ENCODE results near the gene MICU1. TPM values are rescaled to one million over a fixed set of nuclear protein-coding genes. Genes with fewer than 3 reads are reported as not detected.
"Not testable (repeated sequence)": the region's sequence is repeated elsewhere in the genome, so short reads cannot be mapped to it uniquely, and the experiment has no call there.

MICU1 gene
- total and polyA plus RNA-seq, 8 donors, result 25.9 to 212 (median 42.4) TPM

DNA sequence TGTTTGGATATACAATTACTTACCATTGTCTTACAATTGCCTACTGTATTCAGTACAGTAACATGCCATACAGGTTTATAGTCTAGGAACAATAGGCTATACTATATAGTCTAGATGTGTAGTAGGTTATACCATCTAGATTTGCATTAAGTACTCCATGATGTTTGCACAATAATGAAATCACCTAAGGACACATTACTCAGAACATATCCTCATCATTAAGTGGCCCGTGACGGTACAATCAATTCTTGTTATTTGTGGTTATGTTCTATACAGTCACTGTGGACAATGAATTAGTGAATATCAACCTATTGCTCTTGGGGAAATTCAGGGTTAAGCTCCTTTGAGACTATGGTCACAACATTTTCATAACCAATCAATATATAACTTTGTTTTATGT, 75.6 kb downstream of the MICU1 start:
- TF ChIP-seq POLR2A (IDR thresholded peaks at IDR 0.05) (no peak), EP300 (IDR thresholded peaks at IDR 0.05) (no peak), POLR2AphosphoS5 (IDR thresholded peaks at IDR 0.05) (no peak)
- TF ChIP-seq, protein P1, sequence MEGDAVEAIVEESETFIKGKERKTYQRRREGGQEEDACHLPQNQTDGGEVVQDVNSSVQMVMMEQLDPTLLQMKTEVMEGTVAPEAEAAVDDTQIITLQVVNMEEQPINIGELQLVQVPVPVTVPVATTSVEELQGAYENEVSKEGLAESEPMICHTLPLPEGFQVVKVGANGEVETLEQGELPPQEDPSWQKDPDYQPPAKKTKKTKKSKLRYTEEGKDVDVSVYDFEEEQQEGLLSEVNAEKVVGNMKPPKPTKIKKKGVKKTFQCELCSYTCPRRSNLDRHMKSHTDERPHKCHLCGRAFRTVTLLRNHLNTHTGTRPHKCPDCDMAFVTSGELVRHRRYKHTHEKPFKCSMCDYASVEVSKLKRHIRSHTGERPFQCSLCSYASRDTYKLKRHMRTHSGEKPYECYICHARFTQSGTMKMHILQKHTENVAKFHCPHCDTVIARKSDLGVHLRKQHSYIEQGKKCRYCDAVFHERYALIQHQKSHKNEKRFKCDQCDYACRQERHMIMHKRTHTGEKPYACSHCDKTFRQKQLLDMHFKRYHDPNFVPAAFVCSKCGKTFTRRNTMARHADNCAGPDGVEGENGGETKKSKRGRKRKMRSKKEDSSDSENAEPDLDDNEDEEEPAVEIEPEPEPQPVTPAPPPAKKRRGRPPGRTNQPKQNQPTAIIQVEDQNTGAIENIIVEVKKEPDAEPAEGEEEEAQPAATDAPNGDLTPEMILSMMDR (IDR thresholded peaks at IDR 0.05), result no peak
- Histone ChIP-seq H3K36me3 (peaks cover 4 to 59% (median 49%) of the 10 kb centered on the region in 4 donors), H3K9me3 (no peaks in the 10 kb centered on the region), H3K27ac (no peak overlapping the region), H3K27me3 (no peaks in the 10 kb centered on the region), H3K4me3 (no peak overlapping the region), H3K4me1 (peaks cover 0 to 1% (median under 1%) of the 10 kb centered on the region in 4 donors)
- intact Hi-C loops (cut with DNase I; ENCODE audit: low total_unique reads), result no loop called here
- no peak for DNase-seq
- WGBS, 5 donors, result 82 to 93% (median 88%) methylated on average over 2 of the region's 2 CpGs

DNA sequence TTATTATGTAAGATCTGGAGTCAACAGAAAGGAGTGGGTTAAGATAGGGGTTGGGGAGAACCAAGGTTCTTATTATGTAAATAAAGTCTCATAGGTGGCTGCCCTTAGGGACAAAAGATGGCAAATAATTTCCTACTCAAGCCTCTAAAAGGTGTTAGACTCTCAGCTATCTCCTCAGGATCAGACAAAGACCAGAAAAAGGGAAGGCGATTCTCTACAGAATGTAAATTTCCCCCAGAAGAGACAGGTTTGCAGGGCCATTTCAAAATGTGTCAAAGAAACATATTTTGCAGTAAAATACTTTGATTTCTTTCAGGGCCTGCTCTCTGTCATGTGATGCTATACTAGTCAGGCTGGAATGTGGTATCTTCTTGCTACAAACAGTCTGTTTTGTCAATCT, 80.3 kb downstream of the MICU1 start:
- H3K36me3 ChIP-seq, result peaks cover 4 to 75% (median 71%) of the 10 kb centered on the region in 4 donors
- no peak for TF ChIP-seq EP300 (IDR thresholded peaks at IDR 0.05)
- 45 to 71% (median 57%) methylated on average over 1 of the region's 1 CpG for WGBS, 5 donors

DNA sequence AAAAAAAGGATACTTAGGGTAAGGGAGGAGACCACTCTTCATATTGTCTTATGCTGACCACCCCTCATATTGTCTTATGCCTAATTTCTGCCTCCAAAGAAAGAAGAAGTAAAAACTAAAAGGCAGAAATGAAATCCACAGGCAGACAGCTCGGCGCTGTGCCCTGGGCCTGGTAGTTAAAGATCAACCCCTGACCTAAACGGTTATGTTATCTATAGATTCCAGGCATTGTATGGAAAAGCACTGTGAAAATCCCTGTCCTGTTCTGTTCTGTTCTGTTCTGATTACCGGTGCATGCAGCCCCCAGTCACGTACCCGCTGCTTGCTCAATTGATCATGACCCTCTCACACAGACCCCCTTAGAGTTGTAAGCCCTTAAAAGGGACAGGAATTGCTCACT, 82.0 kb downstream of the MICU1 start:
- 79 to 93% (median 91%) methylated on average over 6 of the region's 6 CpGs for WGBS, 5 donors
- not testable (repeated sequence) for H3K4me1 ChIP-seq

More for the DNA sequence above, 80.3 kb downstream of the MICU1 start:
- peaks cover 0 to 7% (median 2%) of the 10 kb centered on the region in 4 donors for H3K4me1 ChIP-seq
- DNase-seq, result no peak
- no peaks in the 10 kb centered on the region for H3K27me3 ChIP-seq
- intact Hi-C loops (cut with DNase I; ENCODE audit: low total_unique reads), result no loop called here
- H3K27ac ChIP-seq, result no peak overlapping the region
- H3K9me3 ChIP-seq, result peaks cover 0 to 21% (median 6%) of the 10 kb centered on the region in 4 donors
- H3K4me3 ChIP-seq, result no peak overlapping the region

DNA sequence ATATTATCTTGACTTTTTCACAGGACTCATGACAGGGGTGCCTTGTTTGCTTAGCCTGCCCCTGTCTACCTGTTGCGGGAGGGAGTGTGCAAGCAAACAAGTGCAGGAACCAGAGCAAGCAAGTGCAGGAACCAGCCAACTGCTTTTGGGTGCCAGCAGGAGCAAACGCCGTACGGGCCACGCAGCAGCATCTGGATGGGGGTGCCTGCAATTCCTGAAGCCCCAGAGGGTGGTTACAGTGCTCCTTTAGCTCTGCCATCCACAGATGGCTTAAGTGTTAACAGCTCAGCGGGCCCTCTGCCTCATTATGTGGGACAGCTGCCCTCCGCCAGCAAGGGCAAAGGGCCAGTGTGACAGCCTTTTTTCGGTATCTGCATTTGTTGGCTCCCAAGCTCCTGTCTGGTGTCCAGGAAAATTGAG, 83.5 kb downstream of the MICU1 start:
- TF ChIP-seq POLR2A (IDR thresholded peaks at IDR 0.05) (no peak), POLR2AphosphoS5 (IDR thresholded peaks at IDR 0.05) (no peak), EP300 (IDR thresholded peaks at IDR 0.05) (no peak)
- TF ChIP-seq, protein P1 (IDR thresholded peaks at IDR 0.05), result no peak
- 56 to 84% (median 73%) methylated on average over 8 of the region's 8 CpGs for WGBS, 5 donors
- intact Hi-C loops (cut with DNase I; ENCODE audit: low total_unique reads), result no loop called here
- peaks cover 0 to 44% (median 39%) of the 10 kb centered on the region in 4 donors for H3K36me3 ChIP-seq
- H3K9me3 ChIP-seq, result peaks cover 0 to 21% (median 6%) of the 10 kb centered on the region in 4 donors
- no peak overlapping the region for H3K27ac ChIP-seq
- no peaks in the 10 kb centered on the region for H3K27me3 ChIP-seq
- H3K4me3 ChIP-seq, result no peak overlapping the region
- peaks cover 0 to 7% (median 2%) of the 10 kb centered on the region in 4 donors for H3K4me1 ChIP-seq
- DNase-seq, result peak in 1 of 2 donors; percentile 7

More for the DNA sequence above, 82.0 kb downstream of the MICU1 start:
- intact Hi-C loops (cut with DNase I; ENCODE audit: low total_unique reads); H3K4me3 ChIP-seq; H3K27ac ChIP-seq; DNase-seq; H3K27me3 ChIP-seq: not testable (repeated sequence)
- H3K36me3 ChIP-seq, result peaks cover 0 to 58% (median 54%) of the 10 kb centered on the region in 4 donors
- peaks cover 0 to 21% (median 6%) of the 10 kb centered on the region in 4 donors for H3K9me3 ChIP-seq

DNA sequence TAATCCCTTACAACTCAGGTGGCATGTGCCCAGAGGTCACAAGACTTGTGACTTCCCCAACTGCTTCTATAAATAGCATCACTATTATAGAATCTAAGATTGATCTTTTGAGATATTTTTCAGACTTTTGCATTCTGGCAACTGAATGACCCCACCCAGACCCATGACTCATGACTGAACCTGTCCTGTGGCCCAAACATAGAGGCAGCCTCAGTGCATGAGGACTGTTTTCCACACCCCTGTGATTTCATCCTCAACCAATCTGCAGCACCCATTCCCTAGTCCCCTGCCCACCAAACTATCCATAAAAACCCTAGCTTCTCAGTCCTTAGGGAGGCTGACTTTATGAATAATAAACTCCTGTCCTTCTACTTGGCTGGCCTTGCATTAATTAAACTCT, 84.5 kb downstream of the MICU1 start:
- Histone ChIP-seq H3K27ac (no peak overlapping the region), H3K4me3 (no peak overlapping the region), H3K27me3 (no peaks in the 10 kb centered on the region), H3K4me1 (peaks cover 0 to 7% (median 2%) of the 10 kb centered on the region in 4 donors), H3K36me3 (peaks cover 0 to 37% (median 33%) of the 10 kb centered on the region in 4 donors), H3K9me3 (peaks cover 0 to 21% (median 6%) of the 10 kb centered on the region in 4 donors)
- no peak for TF ChIP-seq POLR2AphosphoS5 (IDR thresholded peaks at IDR 0.05)
- TF ChIP-seq EP300 (IDR thresholded peaks at IDR 0.05), result no peak
- no peak for TF ChIP-seq POLR2A (IDR thresholded peaks at IDR 0.05)
- TF ChIP-seq, protein P1 (IDR thresholded peaks at IDR 0.05), result no peak
- DNase-seq, result no peak
- intact Hi-C loops (cut with DNase I; ENCODE audit: low total_unique reads), result no loop called here
